Glutamatergic neuron (in vitro differentiated cells): Measurements from ENCODE around the gene STMN3. TPM values are rescaled to one million over a fixed set of nuclear protein-coding genes. Genes with fewer than 3 reads are reported as not detected.

Source experiments
- DNase-seq: peaks from one replicate; pipeline ENCODE4 v3.0.0; 2022
- H3K27ac Mint-ChIP-seq: one replicate; pipeline ENCODE4 v1.8.0; 2020; ENCODE audit warnings: mild to moderate bottlenecking, mixed read lengths, inconsistent platforms; ENCODE audit not compliant: unreplicated experiment
- H3K27me3 Mint-ChIP-seq: one replicate; pipeline ENCODE4 v1.8.0; 2020; ENCODE audit warnings: mild to moderate bottlenecking, moderate library complexity, mixed read lengths, inconsistent platforms; ENCODE audit not compliant: unreplicated experiment
- H3K36me3 Mint-ChIP-seq: one replicate; pipeline ENCODE4 v1.8.0; 2020; ENCODE audit warnings: mild to moderate bottlenecking, mixed read lengths, inconsistent platforms; ENCODE audit not compliant: unreplicated experiment
- H3K4me1 Mint-ChIP-seq: one replicate; pipeline ENCODE4 v1.8.0; 2020; ENCODE audit warnings: mild to moderate bottlenecking, low read depth, mixed read lengths, inconsistent platforms; ENCODE audit not compliant: unreplicated experiment
- H3K4me3 Mint-ChIP-seq: one replicate; pipeline ENCODE4 v1.8.0; 2020; ENCODE audit warnings: mild to moderate bottlenecking, mixed read lengths, inconsistent platforms; ENCODE audit not compliant: unreplicated experiment
- H3K9me3 Mint-ChIP-seq: one replicate; pipeline ENCODE4 v1.8.0; 2020; ENCODE audit warnings: mild to moderate bottlenecking, moderate library complexity, mixed read lengths, inconsistent platforms; ENCODE audit not compliant: unreplicated experiment
- CTCF ChIP-seq: fragments of 200-600 bp; sonication (generic); IDR thresholded peaks from one replicate; pipeline ENCODE4 v1.5.0; 2021; ENCODE audit not compliant: partially characterized antibody, unreplicated experiment
- total RNA-seq: library from RNA; stranded (reverse); fragmentation: NEBNext Ultra II Directional; extraction: Animal tissue kit (Norgen Biotek cat#: 25700); gene quantifications from one replicate; pipeline ENCODE4 v1.2.1, GENCODE V29; 2021; ENCODE audit not compliant: unreplicated experiment

STMN3 gene
- total RNA-seq, 1 donor from 2014 or later, result 459 TPM

- Mint-ChIP-seq H3K4me1 (peaks cover 2% of the 10 kb centered on the region), H3K4me3 (peak overlapping the region; percentile 34), H3K9me3 (peaks cover 9% of the 10 kb centered on the region), H3K36me3 (no peaks in the 10 kb centered on the region), H3K27ac (peak overlapping the region; percentile 55), H3K27me3 (peaks cover 13% of the 10 kb centered on the region)
- TF ChIP-seq CTCF, result no peak
- DNase-seq, result peak; percentile 19
These were observed 47.2 kb upstream of the STMN3 start for GRCh38 chr20:63700199-63701050.

GRCh38 chr20:63699466-63700198, 46.4 kb upstream of the STMN3 start:
- peak; percentile 65 for DNase-seq

GRCh38 chr20:63698739-63699465, 45.7 kb upstream of the STMN3 start:
- Mint-ChIP-seq H3K4me3 (no peak overlapping the region), H3K9me3 (peaks cover 6% of the 10 kb centered on the region), H3K27me3 (peaks cover 10% of the 10 kb centered on the region), H3K4me1 (peaks cover 2% of the 10 kb centered on the region), H3K36me3 (no peaks in the 10 kb centered on the region), H3K27ac (no peak overlapping the region)
- no peak for DNase-seq
- TF ChIP-seq CTCF, result no peak

More at GRCh38 chr20:63699466-63700198, 46.4 kb upstream of the STMN3 start:
- Mint-ChIP-seq H3K36me3 (no peaks in the 10 kb centered on the region), H3K27ac (no peak overlapping the region), H3K27me3 (peaks cover 10% of the 10 kb centered on the region), H3K9me3 (peaks cover 6% of the 10 kb centered on the region), H3K4me3 (no peak overlapping the region), H3K4me1 (peaks cover 2% of the 10 kb centered on the region)
- TF ChIP-seq CTCF, result no peak

- Mint-ChIP-seq H3K4me1 (peaks cover 2% of the 10 kb centered on the region), H3K27ac (no peak overlapping the region), H3K4me3 (no peak overlapping the region), H3K27me3 (peaks cover 12% of the 10 kb centered on the region), H3K9me3 (peaks cover 7% of the 10 kb centered on the region), H3K36me3 (no peaks in the 10 kb centered on the region)
- TF ChIP-seq CTCF, result no peak
- no peak for DNase-seq
These were observed 44.8 kb upstream of the STMN3 start for GRCh38 chr20:63697868-63698545.
